ENCODE results near the gene SPTB.

Gene SPTB

DNA sequence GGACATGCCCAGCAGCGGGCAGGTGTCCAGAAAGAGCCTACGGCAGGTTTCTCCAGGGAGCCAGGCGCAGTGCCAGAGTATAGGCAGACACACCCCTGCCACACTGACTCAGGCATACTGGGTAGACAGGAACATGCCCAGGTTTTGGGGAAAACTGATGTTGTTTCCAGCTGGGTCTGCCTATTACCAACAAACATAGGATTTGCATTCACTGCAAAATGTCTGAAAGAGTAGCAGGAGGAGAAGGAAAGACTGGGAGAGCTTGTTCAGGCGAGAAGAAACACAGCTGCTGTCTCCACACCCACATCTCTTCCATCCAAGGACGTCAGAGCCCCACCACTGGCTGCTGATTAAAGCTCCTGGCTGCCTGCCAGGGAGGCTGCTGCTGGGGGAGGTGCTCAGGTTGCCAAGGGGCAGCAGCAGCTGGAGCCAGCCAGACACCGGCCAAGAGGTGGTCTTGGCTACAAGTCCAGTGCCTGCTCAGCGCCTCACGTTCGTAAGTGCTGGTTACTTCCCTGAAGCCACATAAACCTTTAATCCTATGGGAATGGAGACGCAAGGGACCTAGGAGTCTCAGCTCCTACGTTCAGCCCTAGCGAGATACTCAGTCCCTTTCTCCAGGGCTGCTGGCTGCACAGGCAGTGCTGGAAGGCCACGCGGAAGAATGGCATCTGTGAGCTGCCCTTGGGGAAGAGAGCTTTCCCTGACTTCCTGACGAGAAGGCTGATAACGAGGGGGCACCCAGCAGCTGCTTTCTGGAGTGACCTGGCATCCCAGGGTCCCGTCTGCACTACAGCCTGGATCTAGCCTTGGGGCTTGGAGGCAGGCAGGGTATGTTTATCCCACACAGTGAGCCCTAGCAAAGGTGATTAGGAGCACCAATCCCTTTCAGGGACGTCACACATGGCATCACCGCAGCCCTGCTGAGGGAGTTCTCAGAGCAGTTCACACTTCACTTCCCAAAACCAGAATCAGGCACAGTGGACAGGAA is 117.4 kb downstream of the SPTB start:
- no peak overlapping the region for H3K9ac ChIP-seq (ENCODE audit: low read length)
- no peak for TF ChIP-seq EZH2phosphoT487 (conservative IDR thresholded peaks at IDR 0.05; ENCODE audit: low read length)
- TF ChIP-seq, protein P1, sequence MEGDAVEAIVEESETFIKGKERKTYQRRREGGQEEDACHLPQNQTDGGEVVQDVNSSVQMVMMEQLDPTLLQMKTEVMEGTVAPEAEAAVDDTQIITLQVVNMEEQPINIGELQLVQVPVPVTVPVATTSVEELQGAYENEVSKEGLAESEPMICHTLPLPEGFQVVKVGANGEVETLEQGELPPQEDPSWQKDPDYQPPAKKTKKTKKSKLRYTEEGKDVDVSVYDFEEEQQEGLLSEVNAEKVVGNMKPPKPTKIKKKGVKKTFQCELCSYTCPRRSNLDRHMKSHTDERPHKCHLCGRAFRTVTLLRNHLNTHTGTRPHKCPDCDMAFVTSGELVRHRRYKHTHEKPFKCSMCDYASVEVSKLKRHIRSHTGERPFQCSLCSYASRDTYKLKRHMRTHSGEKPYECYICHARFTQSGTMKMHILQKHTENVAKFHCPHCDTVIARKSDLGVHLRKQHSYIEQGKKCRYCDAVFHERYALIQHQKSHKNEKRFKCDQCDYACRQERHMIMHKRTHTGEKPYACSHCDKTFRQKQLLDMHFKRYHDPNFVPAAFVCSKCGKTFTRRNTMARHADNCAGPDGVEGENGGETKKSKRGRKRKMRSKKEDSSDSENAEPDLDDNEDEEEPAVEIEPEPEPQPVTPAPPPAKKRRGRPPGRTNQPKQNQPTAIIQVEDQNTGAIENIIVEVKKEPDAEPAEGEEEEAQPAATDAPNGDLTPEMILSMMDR (IDR thresholded peaks at IDR 0.05; ENCODE audit: insufficient read depth, low read length, poor library complexity, severe bottlenecking): no peak
- no peaks in the 10 kb centered on the region for H3K36me3 ChIP-seq (ENCODE audit: low read length)
- H3K27me3 ChIP-seq (ENCODE audit: low read length): no peaks in the 10 kb centered on the region
- H2AFZ ChIP-seq (ENCODE audit: low read depth, low read length, severe bottlenecking): no peak overlapping the region
- H3K9me3 ChIP-seq (ENCODE audit: insufficient read depth, low read length): no peaks in the 10 kb centered on the region
- H4K20me1 ChIP-seq (ENCODE audit: low read depth, low read length): no peaks in the 10 kb centered on the region
- no peaks in the 10 kb centered on the region for H3K9me2 ChIP-seq (replicated peaks; ENCODE audit: insufficient read depth, low read length)
- no peak overlapping the region for H3K4me2 ChIP-seq (ENCODE audit: low read depth, low read length, poor library complexity, severe bottlenecking)
- no peaks in the 10 kb centered on the region for H3F3A ChIP-seq (ENCODE audit: insufficient read depth)
- no peaks in the 10 kb centered on the region for H3K79me2 ChIP-seq (ENCODE audit: insufficient read depth, low read length)
- H3K27ac ChIP-seq (ENCODE audit: low read depth, low read length): no peak overlapping the region
- H3K4me3 ChIP-seq (ENCODE audit: insufficient read depth, low read length, poor library complexity, severe bottlenecking): no peak overlapping the region

DNA sequence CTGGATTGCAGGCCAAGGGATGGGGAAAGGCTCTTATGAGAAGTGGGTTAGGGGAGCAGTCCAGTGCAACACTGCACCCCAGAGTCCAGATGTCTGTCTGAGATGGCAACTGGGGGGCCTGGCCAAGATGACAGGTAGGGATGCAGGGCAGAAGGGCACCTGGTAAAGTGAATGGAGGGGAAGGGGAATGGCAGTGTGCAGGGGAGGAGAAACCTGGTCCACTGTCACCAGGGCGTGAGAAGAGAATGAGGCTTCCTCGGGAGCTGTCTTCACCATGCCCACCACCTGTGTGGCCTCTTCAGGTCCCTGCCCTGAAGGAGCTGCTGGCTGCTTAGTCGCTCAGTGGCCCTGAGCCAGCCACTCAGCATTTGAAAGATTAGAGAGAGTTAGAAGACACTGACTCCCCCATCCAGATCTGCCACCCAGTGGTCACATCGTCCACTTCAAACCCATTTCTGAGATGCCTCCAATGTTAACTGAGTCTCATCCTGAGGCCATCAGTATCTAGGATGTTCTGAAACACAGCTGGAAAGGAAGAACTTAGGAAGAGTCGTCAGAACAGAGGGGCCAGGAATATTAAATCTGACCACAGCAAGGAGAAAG is 118.2 kb downstream of the SPTB start:
- Histone ChIP-seq H3K4me3 (ENCODE audit: insufficient read depth, low read length, poor library complexity, severe bottlenecking) (no peak overlapping the region), H3F3A (ENCODE audit: insufficient read depth) (no peaks in the 10 kb centered on the region), H3K9ac (ENCODE audit: low read length) (no peak overlapping the region), H3K9me2 (replicated peaks; ENCODE audit: insufficient read depth, low read length) (no peaks in the 10 kb centered on the region), H3K27ac (ENCODE audit: low read depth, low read length) (no peak overlapping the region), H4K20me1 (ENCODE audit: low read depth, low read length) (no peaks in the 10 kb centered on the region), H3K79me2 (ENCODE audit: insufficient read depth, low read length) (no peaks in the 10 kb centered on the region), H3K9me3 (ENCODE audit: insufficient read depth, low read length) (no peaks in the 10 kb centered on the region), H2AFZ (ENCODE audit: low read depth, low read length, severe bottlenecking) (no peak overlapping the region), H3K27me3 (ENCODE audit: low read length) (no peaks in the 10 kb centered on the region), H3K36me3 (ENCODE audit: low read length) (no peaks in the 10 kb centered on the region), H3K4me2 (ENCODE audit: low read depth, low read length, poor library complexity, severe bottlenecking) (no peak overlapping the region)
- no peak for TF ChIP-seq EZH2phosphoT487 (conservative IDR thresholded peaks at IDR 0.05; ENCODE audit: low read length)
- TF ChIP-seq, protein P1 (IDR thresholded peaks at IDR 0.05; ENCODE audit: insufficient read depth, low read length, poor library complexity, severe bottlenecking): no peak

DNA sequence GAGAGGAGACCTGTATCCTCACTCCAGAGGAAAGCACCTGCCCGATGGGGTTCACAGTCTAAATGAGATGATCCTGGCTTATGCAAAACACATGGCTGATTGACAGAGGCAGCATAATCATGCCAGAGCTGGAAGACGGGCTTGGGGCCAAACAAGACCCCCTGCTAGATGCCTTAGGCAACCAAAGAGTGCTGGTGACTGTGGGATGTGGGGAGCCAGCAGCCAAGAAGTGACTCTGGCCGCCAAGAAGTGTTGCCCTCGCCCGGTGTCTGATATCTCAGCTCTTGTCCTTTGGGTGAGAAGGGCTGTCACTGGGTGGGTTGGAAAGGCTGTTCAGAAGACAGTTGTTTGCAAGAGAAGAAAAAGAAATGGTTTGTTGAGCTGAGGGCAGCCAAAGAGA is 118.8 kb downstream of the SPTB start:
- no peak overlapping the region for H3K9ac ChIP-seq (ENCODE audit: low read length)
- no peak overlapping the region for H3K4me3 ChIP-seq (ENCODE audit: insufficient read depth, low read length, poor library complexity, severe bottlenecking)
- no peaks in the 10 kb centered on the region for H3K9me3 ChIP-seq (ENCODE audit: insufficient read depth, low read length)
- H3K36me3 ChIP-seq (ENCODE audit: low read length): no peaks in the 10 kb centered on the region
- TF ChIP-seq, protein P1 (IDR thresholded peaks at IDR 0.05; ENCODE audit: insufficient read depth, low read length, poor library complexity, severe bottlenecking): no peak
- TF ChIP-seq EZH2phosphoT487 (conservative IDR thresholded peaks at IDR 0.05; ENCODE audit: low read length): no peak
- no peak overlapping the region for H3K27ac ChIP-seq (ENCODE audit: low read depth, low read length)
- H2AFZ ChIP-seq (ENCODE audit: low read depth, low read length, severe bottlenecking): no peak overlapping the region
- H3K4me2 ChIP-seq (ENCODE audit: low read depth, low read length, poor library complexity, severe bottlenecking): no peak overlapping the region
- H3K9me2 ChIP-seq (replicated peaks; ENCODE audit: insufficient read depth, low read length): no peaks in the 10 kb centered on the region
- H3K79me2 ChIP-seq (ENCODE audit: insufficient read depth, low read length): no peaks in the 10 kb centered on the region
- no peaks in the 10 kb centered on the region for H3K27me3 ChIP-seq (ENCODE audit: low read length)
- no peaks in the 10 kb centered on the region for H3F3A ChIP-seq (ENCODE audit: insufficient read depth)
- no peaks in the 10 kb centered on the region for H4K20me1 ChIP-seq (ENCODE audit: low read depth, low read length)

All from SU-DHL-6 (cell line).